NCI-H2171 (cell line): Measurements from ENCODE around the gene ABCA4.
"Not testable (repeated sequence)": the region's sequence is repeated elsewhere in the genome, so short reads cannot be mapped to it uniquely, and the experiment has no call there.

Experiments
- DNase-seq: peaks from one replicate; lab custom pipeline; 2025; lab: John Stamatoyannopoulos, UW

ABCA4 gene

DNA sequence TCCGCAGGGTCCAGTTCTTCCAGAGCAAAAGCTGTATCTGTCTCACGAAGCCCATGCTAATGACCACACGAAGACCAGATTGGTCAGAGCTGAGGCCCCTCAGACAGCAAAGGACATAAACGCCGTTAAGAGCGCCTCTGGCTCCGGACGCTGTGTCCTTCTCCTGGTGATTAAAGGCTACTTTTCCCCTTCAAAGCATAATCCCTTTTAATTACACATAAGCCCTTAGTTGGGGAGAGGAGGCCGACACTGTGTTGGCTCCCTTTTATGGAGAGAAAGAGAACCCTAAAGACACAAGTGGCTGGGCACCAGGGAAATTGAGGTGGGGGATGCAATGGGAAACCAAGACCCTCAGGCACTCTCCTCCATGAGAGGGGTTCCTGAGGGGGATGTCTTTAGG lies at the start of gene ABCA4:
ABCA4 (minus strand) TSS at position 158 of the 400 bp plus-strand sequence; CDS start at position 55, 103 bp downstream.
- DNase-seq = no peak

DNA sequence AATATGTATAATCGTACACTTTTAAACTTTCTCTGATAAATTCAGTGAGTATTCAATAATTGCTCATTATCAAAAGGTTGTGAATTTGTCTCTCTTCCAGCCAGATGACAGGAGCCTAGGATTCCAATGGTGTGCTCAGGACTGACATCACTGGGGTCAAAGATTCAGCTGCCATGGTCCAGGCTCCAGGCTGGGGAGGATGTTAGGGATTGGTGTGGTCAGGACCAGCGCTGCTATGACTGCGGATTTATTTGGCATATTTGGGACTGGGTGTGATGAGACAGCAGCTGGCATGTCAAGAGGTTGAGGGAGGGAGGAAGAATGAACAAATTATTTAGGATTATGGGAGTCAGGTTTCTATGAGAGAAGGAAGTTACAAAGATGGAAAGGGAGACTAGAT lies 48.2 kb upstream of the ABCA4 start:
- no peak for DNase-seq

DNA sequence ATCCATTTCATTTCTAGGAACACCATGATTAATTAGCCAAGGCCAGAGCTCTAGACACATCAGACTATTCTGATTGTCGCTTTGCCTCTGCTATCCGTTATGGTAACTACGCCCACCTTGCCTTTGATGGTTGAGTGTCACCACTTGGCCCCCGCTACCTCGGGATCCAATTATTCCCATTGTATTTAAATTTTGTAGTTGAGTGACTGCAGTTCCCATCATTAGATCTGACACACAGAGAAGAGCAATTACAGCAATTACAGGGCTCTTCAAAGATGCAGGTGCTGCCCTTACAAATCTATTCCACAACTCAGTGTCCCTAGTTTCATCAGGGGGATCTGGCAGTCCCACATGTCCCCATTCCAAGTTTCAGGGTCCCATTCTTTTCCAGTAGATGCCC lies 44.9 kb upstream of the ABCA4 start:
- no peak for DNase-seq

DNA sequence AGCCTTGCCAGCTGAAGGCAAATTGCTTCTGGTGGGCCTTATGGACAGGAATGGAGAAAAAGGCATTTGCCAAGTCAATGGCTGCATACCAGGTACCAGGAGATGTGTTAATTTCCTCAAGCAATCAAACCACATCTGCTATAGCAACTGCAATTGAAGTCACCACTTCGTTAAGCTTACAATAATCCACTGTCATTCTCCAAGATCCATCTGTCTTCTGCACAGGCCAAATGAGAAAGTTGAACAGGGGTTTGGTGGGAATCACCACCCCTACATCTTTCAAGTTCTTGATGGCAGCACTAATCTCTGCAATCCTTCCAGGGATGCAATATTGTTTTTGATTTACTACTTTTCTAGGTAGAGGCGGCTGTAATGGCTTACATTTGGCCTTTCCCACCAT lies 43.9 kb upstream of the ABCA4 start:
- DNase-seq = not testable (repeated sequence)

DNA sequence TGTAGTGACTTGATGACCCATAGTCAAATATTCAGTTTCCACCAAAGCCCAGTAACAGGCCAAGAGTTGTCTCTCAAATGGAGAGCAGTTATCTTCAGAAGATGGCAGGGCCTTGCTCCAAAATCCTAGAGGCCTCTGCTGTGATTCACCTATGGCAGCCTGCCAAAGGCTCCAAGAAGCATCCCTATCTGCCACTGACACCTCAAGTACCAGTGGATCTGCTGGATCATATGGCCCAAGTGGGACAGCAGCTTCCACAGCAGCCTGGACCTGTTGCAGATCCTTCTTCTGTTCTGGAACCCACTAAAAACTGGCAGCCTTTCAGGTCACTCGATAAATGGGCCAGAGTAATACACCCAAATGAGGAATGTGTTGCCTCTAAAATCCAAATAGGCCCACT lies 43.2 kb upstream of the ABCA4 start:
- DNase-seq = not testable (repeated sequence)

DNA sequence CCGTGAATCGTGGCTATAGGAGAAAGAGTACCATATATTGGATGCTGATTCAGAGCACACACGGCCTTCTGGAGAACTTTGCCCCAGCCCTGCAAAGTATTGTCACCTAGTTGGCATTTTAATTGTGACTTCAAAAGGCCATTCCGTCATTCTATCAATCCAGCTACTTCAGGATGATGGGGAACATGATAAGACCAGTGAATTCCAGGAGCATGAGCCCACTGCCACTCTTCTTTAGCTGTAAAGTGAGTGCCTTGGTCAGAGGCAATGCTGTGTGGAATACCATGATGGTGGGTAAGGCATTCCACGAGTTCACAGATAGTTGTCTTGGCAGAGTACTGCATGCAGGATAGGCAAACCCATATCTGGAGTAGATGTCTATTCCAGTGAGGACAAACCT lies 42.3 kb upstream of the ABCA4 start:
- not testable (repeated sequence) for DNase-seq

DNA sequence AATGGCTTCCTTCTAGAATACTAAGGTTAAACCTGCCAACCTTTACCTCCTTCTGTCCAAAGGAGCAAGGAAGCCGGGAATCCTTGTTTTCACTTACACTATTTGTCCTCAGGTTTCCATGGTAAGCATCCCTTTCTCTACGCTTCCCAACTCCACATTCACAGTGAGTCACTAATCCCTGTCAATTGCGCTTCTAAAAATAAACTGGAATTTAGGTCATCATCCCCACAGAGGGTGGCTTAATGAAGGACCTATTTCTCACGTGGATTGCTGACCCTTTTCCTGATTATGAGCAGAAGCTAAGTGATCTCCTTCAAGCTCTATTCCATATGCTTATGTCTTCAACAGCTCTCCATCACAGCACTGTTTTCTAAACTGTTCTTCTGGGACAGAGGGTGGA lies 39.9 kb upstream of the ABCA4 start:
- no peak for DNase-seq

DNA sequence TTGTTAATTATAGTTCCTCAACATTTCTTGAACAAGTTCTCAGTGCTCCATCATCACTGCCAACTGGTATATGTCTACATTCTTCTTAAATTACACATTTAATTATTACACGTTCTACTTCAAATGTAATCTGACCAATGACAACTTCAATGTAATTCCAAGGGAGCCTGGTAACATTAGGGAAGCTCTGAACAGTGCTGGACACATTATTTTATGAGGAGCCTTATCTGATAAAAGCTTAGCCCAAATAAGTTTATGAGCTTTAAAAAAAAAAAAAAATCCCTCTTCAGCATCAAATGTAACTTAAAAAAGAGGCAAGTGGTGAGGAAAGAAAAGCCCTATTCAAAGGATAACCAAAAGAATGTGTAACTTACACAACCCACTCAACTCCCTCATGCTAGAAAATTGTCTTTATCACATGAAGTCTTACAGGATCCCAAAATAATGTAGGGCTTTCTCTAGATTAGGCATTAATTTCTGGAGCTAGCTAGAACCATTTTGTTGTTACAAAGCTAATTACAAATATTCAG lies 35.2 kb upstream of the ABCA4 start:
- DNase-seq = no peak

DNA sequence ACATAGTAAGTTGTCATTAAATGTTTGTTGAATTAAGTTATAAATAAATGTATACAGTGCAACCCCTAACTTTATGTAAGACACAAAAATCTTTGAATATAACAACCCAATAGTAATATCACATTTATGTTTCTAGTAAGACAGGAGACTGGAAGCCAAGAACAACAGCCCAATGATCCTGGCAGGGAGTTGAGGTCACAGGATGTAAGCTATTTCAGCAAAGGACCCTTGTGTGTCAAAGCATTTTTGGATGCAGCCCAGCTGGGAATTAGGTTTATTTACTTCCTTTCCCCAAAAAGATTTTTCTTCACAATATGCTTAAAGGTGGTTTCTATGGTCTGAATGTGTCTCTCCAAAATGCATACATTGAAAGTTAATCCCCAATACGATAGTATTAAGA lies 34.0 kb upstream of the ABCA4 start:
- DNase-seq = no peak

DNA sequence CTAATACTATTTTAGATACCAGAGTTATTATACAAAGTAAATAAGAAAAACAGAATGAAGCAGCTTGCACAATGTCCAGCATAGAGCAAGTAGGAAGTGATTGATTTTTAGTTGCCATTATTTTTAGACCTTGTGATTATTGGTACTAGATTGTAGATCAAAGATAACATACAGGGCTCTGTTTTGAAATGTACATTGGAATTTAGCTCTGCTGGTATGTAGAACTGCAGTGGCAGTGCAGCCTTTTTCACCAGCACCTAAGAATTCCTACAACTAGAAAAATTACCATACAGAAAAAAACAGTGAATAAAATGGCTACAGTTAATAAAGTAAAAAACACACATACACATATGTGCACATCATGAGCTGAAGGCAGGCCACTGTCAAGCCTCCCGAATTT lies 32.2 kb upstream of the ABCA4 start:
- no peak for DNase-seq

DNA sequence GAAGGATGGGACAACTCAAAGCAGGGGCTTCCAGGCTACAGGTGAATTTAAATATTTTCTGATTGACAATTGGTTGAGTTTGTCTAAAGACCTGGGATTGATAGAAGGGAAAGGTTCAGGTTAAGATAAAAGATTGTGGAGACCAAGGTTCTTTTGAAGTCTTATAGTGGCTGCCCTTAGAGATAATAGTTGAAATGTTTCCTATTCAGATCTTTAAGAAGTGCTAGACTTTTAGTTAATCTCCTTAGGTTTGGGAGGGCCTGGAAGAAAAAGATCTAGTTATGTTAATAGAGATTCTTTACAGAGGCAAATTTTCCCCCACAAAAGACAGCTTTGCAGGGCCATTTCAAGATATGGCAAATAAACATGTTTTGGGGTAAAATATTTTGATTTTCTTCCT lies 28.2 kb upstream of the ABCA4 start:
- not testable (repeated sequence) for DNase-seq

DNA sequence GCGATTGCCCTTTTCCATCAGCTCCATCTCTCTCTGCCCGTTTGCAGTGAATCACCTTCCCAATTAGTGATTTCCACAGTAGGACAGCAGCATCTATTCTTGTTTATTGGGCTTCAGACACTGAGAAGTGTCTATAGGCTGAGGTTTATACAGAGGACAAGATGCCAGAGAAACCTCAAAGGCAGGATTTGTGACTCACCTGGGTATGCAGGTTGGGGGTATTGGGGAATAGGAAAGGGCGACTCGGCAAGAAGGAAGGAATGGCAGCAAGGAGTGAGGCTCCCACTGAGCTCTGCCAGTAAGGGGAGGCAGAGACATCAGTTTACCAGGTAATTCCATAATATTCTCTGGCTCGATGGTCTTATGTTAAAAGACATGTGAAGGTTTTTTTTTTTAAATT lies 25.3 kb upstream of the ABCA4 start:
- no peak for DNase-seq

DNA sequence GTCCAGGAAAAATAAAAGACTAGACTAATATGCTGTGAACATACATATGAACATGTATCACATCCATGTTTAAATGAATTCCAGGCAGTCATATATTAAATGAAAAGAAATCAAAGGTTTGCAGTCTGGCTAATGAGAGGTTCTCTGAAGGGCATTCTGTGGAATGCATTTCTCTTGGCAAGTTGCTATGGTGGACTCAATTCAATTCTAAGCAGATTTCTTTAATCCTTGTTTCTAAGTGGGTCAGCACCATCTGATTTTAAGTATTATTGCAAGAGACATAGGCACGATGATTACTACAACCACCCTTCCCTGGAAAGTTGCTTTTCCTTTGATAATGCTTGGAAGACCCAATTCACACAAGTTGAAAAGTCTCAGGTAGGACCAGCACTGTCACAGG lies 23.9 kb upstream of the ABCA4 start:
- no peak for DNase-seq

DNA sequence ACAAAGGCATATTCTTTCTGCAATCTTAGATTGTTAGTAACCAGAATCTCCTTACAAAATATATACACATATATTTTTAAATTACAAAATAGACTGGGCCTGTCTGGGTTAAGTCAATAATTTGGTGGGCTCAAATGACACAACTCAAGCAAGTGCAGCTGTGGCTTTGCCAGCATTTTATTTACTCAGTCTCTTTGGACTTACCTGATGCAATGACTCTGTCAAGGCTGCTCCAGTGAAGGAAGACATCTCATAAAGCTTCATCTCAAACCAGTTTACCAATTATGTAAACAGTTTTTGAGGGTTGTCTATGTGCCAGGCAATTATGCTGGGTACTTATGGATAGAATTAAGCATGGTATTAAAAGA lies 22.8 kb upstream of the ABCA4 start:
- DNase-seq = no peak

DNA sequence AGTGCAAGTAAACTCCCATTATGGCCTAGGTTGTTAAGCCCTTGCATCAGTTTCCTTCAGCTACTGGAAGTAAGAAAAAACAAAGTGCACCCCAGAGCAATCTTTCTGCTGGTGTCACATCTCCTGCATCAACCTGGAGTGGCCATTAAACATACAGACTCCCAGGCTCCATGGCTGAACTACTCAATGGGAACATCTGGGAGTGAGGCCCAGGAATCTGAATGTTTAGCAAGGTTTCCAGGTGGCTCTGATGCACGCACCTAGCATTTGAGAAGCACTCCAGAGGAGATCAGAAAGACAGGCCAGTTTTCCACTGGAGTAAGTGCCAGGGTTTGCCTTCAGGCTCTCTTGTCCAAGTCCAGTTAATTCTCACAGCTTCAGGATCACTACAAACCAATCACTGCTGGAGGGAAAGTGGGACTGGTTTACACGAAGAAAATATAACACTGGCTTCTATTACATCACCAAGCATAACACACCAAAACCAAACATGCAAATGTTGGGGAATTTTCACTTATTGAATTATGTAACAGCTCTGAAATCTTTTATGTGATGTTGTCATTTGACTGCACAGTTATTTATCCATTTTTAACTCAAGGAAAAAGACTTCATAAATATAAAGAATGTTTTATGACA lies 22.3 kb upstream of the ABCA4 start:
- DNase-seq = no peak

DNA sequence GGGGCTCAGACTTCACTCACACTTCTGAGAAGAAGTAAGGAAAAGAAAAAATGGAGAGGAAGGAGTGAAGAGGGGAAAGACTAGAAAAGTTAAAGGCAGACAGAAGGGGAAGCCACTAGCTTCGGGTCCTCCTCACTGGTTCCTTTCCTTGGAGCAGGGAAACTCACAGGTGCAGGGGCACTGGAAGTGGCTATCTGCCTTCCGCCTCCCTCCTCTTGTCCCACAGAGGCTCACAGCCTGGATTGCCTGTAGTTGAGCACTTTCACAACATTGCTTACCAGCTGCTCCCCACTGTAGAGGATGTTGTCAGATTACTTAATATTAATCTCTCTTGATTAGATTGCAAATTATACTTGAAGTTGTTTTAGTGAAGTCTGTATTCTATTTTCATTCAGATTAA lies 21.6 kb upstream of the ABCA4 start:
- no peak for DNase-seq

DNA sequence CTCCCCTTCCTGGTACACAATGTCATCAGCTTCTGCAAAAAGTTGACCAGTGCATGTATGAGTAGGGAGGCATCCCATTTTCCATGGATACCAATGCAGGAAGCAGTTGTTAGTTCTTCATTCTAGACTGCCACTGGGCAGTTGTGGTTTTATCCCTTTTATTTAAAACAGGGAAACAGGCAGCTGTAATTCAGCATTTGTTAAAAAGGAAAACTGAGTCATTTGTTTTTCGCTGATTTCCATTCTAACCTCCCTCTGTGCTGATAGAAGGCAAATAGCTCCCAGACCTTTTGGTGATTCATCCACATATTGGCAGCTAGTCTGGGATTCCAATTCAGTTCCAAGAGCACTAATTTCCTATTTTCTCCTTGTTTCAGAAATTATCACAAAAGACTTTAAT lies 21.1 kb upstream of the ABCA4 start:
- DNase-seq = no peak

DNA sequence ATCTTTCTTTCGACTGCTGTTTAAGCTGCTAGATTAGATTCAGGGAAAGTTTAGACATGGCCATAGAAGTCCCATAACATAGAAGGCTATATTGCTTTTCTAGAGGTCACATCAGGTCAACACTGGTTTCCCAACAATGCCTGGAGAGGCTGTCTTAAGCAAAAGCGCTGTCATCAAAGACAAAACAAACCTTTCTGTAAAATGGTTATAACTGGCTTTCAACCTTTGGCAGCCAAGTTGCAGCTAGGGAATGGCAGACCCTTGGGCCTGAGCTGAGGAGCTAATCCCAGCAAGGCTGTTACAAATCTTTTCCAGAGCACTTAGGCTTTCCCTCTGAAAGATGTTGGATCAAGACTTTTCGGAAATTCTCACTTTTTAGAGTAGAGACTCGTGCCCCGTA lies 11.2 kb upstream of the ABCA4 start:
- no peak for DNase-seq

DNA sequence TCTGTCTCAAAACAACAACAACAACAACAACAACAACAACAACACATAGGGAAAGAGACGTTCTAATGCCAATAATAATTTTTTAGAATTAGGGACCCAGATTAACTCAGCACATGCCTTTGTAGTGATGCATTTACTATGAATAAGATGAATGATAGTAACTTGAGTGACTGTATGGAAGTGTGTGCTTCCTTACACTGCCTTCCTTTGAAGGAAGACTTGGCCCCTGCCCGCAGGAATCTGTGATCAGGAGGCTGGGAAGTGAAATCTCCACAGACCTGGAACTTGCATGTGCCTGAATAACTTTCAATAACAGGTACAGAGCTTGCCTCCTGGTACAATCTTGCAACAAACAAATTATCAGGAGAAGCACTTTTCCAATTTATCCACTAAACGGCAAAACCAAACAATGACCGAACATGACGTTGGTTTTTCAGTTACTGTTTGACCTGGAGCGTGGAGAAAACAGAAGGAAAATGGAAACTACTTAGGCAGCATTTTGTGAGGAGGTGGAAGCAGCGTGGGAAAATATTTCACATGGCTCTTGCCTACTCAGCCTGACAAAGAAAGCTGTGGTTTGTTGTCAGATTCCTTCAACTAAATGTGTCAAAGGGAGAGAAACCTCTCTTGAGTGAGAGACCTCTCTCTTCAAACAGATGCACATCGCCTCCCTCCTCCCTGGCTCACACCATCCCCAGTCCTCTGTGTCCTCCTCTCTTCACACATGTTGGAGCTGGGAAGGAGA lies 10.1 kb upstream of the ABCA4 start:
- DNase-seq = no peak

DNA sequence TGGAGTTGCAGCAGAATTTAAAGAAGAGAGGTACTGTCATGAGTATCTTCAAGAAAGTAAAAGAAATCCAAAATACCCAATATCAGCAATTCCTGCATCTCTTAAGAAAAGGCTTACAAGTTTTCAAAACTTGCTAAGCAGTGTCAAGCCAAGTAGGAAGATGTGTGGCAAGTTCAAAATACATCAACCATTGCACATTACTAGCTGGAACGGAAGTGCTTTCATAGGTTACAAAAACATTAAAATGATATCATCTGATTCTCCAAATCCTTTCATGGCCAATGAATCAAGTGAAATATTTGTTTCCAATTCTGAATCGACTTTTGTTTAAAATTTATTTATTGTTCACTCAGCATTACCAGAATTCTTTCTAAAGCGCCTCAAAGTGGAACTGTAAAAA lies 5.7 kb upstream of the ABCA4 start:
- DNase-seq = no peak

DNA sequence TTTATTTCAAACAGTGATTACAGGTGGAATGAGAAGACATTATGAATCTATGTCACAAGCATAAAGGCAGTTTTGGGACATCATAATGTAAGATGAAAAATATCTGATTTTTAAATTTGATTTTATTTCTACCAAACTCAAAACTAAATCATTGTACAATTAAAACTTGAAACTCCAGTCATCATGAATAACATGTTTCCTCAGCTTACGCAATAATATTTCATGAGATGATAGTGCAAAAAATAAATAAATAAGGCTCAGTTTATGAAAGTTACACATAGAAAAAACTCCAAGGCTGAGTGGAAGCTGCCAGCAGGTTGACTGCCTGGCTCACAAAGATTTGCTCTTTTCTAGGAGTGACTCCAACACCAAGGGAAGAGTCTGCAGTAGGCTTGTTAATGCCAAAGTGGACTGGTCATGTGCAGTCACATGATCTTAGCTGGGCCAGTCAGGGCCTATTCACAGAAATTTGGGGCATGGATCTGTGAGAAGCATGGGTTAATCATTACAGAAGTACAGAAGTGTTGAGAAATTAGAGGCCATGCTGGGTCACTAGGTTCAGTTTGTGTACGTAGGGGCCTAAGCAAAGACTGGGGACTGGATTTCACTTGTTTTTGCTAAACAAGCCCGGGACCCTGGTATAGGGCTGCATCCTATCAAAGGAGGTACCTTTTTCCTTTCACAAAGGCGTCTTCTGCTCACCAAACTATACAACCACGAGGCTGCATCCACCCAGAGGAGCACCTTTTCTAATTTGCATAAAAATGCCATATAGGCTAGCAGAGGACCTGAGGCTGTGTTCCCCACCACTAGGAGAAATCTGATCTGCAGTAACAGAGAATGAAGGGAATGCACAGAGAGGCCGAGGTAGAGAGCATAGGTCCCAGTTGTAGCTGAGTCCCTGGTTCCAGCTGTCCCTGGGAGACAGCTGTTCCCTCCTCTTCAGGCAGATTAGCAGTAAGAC lies 4.9 kb upstream of the ABCA4 start:
- no peak for DNase-seq

DNA sequence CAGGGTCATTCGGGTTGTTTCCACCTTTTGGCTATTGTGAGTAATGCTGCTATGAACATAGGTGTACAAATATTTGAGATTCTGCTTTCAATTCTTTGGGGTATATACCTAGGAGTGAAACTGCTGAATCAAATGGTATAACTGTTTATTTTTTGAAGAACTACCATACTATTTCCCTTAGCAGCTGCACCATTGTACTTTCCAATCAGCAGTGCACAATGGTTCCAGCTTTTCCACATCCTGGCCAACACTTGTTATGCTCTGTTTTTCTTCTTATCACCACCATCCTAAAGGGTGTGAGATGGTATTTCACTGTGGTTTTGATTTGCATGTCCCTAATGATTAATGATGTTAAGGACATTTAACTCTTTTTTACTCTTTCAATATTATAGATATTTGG lies 3.6 kb upstream of the ABCA4 start:
- DNase-seq = no peak
